HG02610 (cell line): Measurements from ENCODE around the gene INKA2.
"Not testable (repeated sequence)": the region's sequence is repeated elsewhere in the genome, so short reads cannot be mapped to it uniquely, and the experiment has no call there.

ENCODE experiments used
- ATAC-seq: cut with Tn5 transposase; IDR thresholded peaks from one replicate; pipeline ENCODE4 v1.9.1; 2021; ENCODE audit warnings: mild to moderate bottlenecking, moderate library complexity; ENCODE audit not compliant: unreplicated experiment

The INKA2 gene

GRCh38 chr1:111751906-111752575 lies 12.8 kb upstream of the INKA2 start:
- ATAC-seq, result no peak

DNA sequence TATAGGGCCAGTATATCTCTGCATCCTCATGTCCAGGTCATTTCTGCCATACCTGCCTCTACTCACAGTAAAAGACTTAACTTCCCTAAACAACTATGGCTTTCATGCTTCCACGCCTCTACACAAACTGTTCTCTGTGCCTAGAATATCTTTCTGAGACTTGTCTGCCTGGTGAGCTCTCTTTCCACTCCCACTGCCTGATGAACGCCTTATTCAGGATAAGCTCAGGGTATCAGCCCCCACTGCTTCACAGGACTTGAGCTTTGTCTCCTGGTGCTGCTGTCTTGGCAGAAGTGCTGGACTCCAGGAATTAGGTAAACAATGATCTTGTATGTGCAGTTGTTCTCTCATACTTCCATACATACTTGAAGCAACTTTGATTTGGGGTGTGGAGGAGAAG lies 11.7 kb upstream of the INKA2 start:
- no peak for ATAC-seq

DNA sequence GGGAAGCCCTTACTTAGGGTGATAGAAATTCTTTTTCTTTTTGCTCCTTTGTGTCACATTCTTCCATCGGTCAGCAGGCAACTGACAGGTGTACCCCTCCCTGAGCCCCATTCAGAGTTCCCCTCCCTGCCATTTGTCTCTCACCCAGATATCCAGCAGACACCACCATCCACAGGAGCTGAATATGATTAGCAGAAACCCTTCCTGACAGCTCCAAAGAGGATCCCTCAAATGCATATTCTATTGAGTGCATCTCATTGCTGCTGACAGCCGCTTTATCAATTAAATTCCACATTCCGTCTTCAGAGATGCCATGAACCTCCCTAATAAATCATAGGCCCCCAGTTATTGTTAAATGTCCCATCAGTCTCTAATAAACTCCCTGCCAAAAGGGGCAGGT lies 10.4 kb upstream of the INKA2 start:
- no peak for ATAC-seq

- no peak for ATAC-seq
These were observed 8.8 kb upstream of the INKA2 start for GRCh38 chr1:111747947-111748346.

- peak; percentile 48 for ATAC-seq
These were observed 8.1 kb upstream of the INKA2 start for GRCh38 chr1:111747282-111747734.

DNA sequence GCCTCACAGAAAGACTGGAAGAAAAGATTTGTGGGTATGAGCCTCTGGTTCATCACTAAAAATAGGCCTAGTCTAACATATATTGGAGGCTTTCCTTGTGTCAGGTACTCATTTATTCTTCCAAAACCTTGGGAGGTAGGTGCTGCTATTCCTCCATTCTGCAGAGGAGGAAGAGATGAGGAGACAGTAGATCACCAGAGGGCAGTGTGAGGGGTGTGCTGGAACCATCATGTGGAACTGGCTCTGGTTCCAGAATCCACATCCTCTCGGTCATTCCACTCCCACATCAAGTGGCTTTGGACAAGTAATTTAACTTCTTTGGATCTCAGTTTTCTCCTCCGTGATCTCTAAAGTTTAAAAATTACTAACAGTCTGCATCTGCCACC lies 7.4 kb upstream of the INKA2 start:
- no peak for ATAC-seq

GRCh38 chr1:111745675-111746613 lies 6.7 kb upstream of the INKA2 start:
- no peak for ATAC-seq

DNA sequence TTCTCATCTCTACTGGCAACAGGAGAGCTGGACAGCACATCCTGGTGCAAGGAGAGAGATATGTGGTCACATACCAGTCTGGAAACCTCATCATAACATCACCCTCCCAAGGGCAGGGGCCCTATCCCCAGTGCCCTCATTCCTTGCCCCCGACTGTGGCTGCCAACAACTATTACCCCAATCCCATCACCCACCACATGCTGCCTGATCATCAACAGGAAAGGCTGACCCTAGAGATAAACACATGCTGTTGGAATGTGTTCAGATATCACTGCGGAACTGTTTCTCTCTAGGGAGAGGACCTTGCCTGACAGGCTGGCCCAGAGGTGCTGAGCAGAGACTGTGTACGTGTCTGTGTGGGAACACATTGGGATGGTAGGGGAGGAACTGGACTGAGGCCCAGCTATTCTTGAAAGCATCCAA lies 4.5 kb upstream of the INKA2 start:
- no peak for ATAC-seq

DNA sequence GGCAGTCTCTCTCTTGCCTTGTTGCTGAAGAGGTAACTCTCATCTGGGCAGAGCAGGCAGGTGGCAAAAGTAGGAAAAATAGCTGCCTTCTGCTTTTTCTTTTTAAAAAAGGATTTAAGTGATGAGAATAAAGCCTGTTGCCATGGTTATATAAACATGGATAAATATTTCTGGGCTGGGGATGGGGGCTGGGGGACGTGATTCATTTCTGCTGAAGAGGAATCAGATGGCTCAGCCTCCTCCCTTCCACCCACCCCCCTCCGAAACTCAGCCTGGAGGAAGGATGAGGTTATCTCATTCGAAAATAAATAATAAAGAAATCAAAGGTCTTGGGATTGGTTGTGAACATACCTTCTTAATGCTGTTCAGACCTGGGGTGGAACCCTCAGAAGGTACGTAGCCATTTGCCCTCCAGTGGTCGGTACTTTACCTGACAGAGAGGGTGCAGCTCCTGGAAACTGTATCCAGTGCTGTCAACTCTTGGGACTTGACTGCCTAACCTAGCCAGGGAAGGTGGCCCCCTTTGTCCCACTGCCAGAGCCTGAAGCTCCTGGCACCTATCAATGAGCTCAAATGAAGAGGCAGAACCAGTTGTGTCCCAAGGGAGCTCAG lies 3.8 kb upstream of the INKA2 start:
- no peak for ATAC-seq

- not testable (repeated sequence) for ATAC-seq
These were observed 3.1 kb upstream of the INKA2 start for GRCh38 chr1:111742292-111742691.

GRCh38 chr1:111739925-111740765 lies 950 bp upstream of the INKA2 start:
- no peak for ATAC-seq

DNA sequence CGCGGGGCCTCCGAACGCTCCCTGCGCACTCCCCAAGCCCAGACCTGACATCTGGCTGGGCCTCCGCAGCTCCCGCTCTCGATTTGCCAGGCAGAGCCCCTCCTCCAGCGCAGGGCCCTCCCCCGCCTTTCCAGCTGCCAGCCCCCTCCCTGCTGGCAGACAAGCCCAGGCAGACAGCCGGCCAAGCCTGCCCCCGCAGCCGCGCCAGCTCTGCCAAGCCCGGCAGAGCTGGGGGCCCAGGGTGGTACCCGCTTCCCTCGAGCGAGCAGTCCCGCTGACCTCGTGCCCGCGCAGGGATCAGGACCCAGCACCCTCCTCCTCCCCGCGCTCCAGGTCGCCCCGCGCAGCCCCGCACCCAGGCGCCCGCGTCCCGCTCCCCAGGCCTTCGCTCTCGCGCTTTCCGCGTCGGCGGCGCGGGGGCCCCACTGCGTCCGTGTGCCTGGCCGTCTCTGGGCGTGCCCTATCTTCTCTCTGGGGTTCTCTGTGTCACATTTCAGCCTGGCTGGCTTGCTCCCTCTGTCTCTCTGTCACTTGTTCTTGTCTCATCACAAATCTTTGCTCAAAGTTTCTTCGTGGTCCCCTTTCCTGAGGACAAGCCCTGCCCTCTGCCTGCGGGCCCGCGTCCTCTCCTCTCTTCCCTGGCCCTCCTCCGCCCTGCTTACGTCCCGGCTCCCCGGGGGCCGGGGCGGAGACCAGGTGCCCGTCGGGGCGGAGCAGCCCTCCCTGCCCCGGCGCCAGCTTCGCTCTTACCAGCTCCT lies 580 bp downstream of the INKA2 start:
- ATAC-seq, result peak; percentile 45

DNA sequence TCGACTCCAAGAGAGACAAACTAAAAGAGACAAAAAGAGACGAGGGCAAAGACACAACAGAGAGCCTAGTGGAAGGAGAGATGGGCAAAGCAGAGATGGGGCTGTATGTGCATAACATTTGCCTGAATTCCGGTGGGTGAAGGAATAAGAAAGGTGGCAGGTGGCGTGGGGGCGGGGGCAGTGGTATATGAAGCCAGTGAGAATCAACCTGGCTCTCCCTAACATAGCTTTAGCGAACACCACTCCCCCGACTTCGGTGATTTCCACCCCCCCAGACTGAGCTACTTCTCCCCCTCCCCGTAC lies 1.1 kb downstream of the INKA2 start:
- no peak for ATAC-seq

GRCh38 chr1:111737216-111738132 lies 1.7 kb downstream of the INKA2 start:
- no peak for ATAC-seq

- ATAC-seq, result no peak
These were observed 2.5 kb downstream of the INKA2 start for GRCh38 chr1:111736548-111737215.

DNA sequence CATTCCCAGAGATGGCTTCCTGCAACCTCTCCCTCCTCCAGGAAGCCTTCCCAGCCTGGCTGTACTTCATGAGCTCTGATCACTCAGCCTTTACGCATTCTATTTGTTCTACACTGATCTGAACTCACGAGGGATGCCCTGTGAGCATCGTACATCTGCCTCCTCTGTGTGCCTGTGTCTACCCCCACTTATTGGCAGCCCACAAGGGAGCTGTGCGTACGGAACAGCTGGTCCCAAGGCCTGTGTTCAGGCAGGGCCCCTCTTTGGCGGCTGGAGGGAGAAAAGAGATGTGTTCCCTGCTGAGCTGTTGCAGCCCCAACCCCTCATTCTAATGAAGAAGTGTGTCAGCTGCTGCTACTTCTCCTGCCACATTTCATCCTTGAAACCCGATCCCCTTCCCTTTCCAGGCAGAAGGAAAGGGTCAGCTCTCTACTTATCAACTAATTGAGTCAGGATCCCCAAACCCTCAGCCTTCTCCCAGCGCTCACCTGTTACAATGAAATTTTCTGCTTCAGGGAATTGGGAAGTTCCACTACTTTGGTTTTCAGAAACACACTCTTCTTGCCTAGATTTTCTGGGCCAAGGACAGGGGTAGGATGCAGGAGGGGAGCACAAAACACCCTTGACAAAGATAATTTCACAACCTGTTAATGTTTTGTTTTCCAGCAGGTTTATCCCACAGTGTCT lies 3.2 kb downstream of the INKA2 start:
- ATAC-seq, result no peak

DNA sequence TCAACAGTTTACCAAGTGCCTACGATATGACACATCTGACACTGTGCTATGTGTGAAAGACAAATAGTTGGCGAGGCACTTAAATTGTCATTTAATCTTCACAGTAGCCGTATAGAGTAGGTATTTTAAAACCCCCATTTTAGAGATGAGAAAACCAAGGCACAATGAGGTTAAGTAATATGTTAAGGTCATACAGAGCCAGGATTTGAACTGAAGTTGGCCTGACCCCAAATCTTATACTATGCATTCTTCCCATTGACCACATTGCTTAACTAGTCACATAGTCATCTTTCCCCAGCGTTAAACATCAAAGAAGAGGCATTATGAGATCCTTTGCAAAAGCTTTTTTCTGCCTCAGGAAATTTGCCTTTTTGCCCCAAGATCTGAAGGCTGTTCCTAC lies 3.9 kb downstream of the INKA2 start:
- ATAC-seq, result no peak

DNA sequence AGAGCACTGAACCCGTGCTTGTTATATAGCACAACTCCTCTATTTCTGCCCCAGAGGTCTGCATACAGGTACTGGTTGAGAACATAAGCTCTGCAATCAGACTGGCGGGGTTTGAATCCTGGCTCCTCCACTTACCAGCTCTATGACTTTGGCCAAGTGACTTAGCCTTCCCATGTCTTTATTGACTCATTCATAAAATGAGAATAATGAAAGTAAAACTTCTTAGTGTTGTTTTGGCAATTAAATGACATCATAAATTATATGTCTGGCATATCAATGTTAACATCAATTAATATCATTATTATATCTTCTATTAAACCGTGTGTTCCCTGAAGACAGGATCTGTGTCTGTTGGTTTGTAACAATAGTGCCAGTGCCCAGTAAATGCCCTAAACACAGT lies 4.3 kb downstream of the INKA2 start:
- no peak for ATAC-seq
